GM18520 (cell line): ENCODE results near the gene PCLO.

ENCODE experiments used
- ATAC-seq: cut with Tn5 transposase; IDR thresholded peaks from one replicate; pipeline ENCODE4 v1.9.1; 2021; ENCODE audit not compliant: unreplicated experiment

The PCLO gene

GRCh38 chr7:82851121-82851520, 311.6 kb downstream of the PCLO start:
- ATAC-seq = no peak

- no peak for ATAC-seq
Measured at GRCh38 chr7:82841828-82842227, 320.9 kb downstream of the PCLO start.

GRCh38 chr7:82840061-82840460, 322.6 kb downstream of the PCLO start:
- ATAC-seq = no peak

GRCh38 chr7:82839555-82839954, 323.1 kb downstream of the PCLO start:
- no peak for ATAC-seq

- ATAC-seq = no peak
Measured at GRCh38 chr7:82839063-82839462, 323.6 kb downstream of the PCLO start.

- ATAC-seq = no peak
Measured at GRCh38 chr7:82838314-82838713, 324.4 kb downstream of the PCLO start.

GRCh38 chr7:82823073-82823472, 339.6 kb downstream of the PCLO start:
- no peak for ATAC-seq

GRCh38 chr7:82821037-82821436, 341.6 kb downstream of the PCLO start:
- no peak for ATAC-seq

- no peak for ATAC-seq
Measured at GRCh38 chr7:82818171-82818570, 344.5 kb downstream of the PCLO start.

GRCh38 chr7:82816272-82816671, 346.4 kb downstream of the PCLO start:
- no peak for ATAC-seq

GRCh38 chr7:82810558-82811259, 352.0 kb downstream of the PCLO start:
- peak; percentile 68 for ATAC-seq

GRCh38 chr7:82808633-82809032, 354.1 kb downstream of the PCLO start:
- no peak for ATAC-seq

- no peak for ATAC-seq
Measured at GRCh38 chr7:82805527-82805960, 357.1 kb downstream of the PCLO start.

- ATAC-seq = no peak
Measured at GRCh38 chr7:82803411-82803810, 359.3 kb downstream of the PCLO start.

- ATAC-seq = no peak
Measured at GRCh38 chr7:82789883-82790609, 372.6 kb downstream of the PCLO start.

GRCh38 chr7:82778021-82778420, 384.7 kb downstream of the PCLO start:
- no peak for ATAC-seq

- ATAC-seq = no peak
Measured at GRCh38 chr7:82762880-82763279, 399.8 kb downstream of the PCLO start.

- no peak for ATAC-seq
Measured at GRCh38 chr7:82760831-82761230, 401.9 kb downstream of the PCLO start.

GRCh38 chr7:82760074-82760473, 402.6 kb downstream of the PCLO start:
- no peak for ATAC-seq

- ATAC-seq = no peak
Measured at GRCh38 chr7:82755705-82756551, 406.8 kb downstream of the PCLO start.

- no peak for ATAC-seq
Measured at GRCh38 chr7:82750007-82750406, 412.7 kb downstream of the PCLO start.

- no peak for ATAC-seq
Measured at GRCh38 chr7:82745820-82746219, 416.9 kb downstream of the PCLO start.
